Measurements from ENCODE around the gene NTMT1. TPM values are rescaled to one million over a fixed set of nuclear protein-coding genes. Genes with fewer than 3 reads are reported as not detected.

The NTMT1 gene
- total RNA-seq, 1 experiment from 2014 or later: 107 TPM

DNA sequence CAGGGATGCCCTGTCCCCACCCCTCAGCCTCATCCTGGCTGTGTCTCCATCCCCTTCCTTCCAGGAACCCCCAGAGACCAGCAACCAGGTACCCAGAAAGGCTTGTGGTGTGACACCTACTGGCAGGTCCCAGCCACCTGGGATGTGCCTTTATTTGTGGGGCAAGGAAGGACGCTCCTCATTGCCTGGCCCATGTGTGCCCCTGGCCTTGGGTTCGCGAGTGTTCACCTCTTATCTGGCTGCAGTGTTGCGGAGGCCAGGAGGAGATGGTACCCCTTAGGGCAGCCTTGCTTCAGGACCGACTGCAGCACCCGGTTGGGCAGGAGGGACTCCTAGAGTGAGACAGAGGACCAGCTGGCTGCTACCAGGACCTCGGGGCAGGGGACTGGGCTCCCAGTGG lies 13.8 kb upstream of the NTMT1 start:
- in situ Hi-C loops (cut with HindIII; ENCODE audit: low sequenced_read_pairs): no loop called here
- DNase-seq (ENCODE audit: low spot score): no peak

DNA sequence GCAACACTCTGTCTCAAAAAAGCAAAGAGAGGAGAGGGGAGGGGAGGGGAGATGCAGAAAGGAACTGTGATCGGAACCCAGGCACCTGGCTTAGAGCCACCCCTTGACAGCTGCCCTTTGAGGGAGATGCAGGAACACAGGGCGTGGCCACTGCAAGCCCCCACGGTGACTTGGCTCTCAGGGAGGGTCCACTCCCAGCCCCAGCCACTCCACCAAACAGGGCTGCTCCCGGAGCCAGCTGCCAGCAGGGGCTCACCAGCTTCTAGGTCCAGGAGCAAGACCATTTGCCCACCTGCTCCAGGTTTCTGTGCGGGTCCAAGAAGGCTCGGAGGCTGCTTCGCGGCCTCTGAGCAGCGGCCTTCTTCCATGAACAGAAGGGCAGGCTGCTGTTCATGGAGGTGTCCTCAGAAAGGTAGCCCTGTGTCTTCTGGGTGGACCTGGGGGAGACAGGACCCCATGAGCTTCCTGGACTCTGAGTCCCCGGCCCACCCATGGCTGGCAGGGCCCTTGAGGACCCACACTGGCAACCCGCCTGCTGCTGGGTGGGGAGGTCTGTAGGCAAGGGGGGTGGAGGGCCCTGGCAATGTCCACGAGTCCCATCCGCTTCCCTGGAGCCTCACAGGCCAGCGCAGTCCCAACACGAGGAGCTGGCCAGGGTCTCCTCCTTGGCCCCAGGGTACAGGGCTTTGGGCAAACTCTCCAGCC lies 13.0 kb upstream of the NTMT1 start:
- peak; percentile 69 for DNase-seq (ENCODE audit: low spot score)
- in situ Hi-C loops (cut with HindIII; ENCODE audit: low sequenced_read_pairs): no loop called here

DNA sequence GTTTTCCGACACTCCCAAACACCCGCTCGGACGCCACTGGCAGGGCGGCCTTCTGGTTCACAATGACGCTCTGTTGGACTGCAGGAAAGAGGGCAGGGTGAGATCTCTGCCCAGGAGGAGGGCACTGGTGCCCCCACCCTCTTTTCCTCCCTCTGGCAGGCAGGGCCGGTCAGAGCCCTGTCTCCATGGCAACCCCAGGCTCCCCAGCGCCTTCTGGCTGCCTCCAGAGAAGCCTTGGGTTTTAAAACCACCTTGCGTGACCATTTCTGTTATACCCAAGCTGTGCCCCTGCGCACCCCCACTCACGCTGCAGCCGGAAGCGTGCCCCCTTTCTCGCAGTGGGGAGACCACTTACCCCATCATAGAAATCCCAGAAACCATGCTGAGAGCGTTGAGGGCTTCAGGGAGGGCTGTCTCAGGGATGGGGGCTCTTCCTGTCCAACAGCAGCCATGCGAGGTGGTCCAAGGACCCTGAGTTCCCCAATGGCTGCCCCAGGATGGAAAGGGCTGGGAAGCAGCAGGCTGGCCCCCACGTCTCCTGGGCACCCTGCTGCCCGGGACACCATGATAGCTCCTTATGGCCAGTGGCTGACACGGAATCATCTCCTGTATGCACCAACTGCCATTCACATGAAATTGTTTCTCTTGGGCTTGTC lies 12.3 kb upstream of the NTMT1 start:
- in situ Hi-C loops (cut with HindIII; ENCODE audit: low sequenced_read_pairs): no loop called here
- peak; percentile 97 for DNase-seq (ENCODE audit: low spot score)

DNA sequence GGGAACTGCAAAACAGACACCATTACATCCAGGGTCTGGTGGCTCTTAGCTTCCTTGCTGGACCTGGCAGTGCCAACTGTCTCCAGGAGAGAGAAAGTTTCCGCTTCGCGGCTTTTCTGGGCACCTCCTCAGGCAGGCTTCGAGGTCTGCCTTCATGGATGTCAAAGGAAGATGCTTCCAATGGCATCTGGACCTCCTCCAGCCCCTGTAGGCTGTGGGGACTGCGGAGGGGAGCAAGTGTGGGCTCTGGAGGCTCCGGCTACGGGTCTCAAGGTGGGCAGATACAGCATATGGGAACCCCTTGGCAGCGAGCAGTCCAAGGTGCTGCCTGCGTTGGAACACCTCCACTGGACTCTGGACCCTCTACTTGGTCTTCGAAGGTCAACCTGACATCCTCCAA lies 11.0 kb upstream of the NTMT1 start:
- no peak for DNase-seq (ENCODE audit: low spot score)
- in situ Hi-C loops (cut with HindIII; ENCODE audit: low sequenced_read_pairs): no loop called here

DNA sequence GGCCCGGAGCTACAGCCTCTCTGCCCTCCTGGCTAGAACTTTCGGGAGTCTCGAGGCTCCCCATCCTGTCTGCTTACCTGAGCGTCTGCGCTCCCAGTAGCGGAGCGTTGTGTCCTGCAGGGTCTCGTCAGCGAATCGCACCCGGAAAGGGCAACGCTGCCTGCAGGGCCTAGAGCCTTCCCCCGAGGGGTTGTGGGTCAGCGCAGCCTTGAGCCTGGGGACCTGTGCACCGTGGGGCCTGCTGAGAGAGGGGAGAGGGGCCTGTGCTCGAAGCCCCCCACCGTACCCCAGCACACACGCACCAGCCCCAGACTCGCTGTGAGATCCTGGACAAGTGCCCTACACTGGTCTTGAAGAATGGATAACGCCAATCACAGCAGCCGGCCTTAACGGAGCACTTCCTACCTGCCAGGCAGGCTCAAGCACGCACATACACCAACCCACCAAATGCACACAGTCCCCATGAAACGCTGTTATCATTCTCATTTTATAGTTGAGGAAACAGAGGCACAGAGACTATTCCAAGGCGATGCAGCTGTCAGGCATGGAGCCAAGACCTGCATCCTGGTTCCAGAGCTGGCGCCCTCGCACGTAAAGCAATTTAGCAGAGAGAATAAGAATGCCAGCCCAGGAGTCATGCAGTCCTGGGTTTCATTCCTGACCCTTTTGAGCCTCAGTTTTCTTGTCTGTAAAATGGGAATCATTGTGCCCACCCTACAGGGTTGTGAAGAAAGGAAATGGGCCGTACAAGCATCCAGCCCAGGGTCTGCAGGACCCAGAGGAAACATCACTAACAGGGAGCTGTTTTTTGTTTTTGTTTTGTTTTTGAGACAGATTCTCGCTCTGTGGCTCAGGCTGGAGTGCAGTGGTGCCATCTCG lies 10.3 kb upstream of the NTMT1 start:
- in situ Hi-C loops (cut with HindIII; ENCODE audit: low sequenced_read_pairs): no loop called here
- no peak for DNase-seq (ENCODE audit: low spot score)

DNA sequence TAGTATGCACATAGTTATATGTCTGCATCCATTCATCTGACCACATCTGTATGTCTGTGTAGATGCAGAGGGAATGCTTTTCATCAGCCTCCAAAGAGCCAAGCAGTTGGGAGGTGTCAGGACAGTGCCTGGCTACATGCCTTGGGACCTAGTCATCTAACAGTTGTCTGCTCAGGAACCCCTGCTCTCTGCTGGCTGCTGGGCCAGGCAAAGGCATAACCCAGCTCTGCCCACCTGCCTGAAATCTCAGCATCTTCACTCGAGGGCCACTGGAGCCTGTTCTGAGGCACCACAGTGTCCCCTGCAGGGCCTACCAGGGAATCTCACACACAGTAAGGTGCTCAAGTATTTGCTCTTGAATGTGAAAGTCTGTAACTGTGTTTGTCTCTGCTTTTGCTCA lies 8.8 kb upstream of the NTMT1 start:
- no peak for DNase-seq (ENCODE audit: low spot score)
- in situ Hi-C loops (cut with HindIII; ENCODE audit: low sequenced_read_pairs): no loop called here

DNA sequence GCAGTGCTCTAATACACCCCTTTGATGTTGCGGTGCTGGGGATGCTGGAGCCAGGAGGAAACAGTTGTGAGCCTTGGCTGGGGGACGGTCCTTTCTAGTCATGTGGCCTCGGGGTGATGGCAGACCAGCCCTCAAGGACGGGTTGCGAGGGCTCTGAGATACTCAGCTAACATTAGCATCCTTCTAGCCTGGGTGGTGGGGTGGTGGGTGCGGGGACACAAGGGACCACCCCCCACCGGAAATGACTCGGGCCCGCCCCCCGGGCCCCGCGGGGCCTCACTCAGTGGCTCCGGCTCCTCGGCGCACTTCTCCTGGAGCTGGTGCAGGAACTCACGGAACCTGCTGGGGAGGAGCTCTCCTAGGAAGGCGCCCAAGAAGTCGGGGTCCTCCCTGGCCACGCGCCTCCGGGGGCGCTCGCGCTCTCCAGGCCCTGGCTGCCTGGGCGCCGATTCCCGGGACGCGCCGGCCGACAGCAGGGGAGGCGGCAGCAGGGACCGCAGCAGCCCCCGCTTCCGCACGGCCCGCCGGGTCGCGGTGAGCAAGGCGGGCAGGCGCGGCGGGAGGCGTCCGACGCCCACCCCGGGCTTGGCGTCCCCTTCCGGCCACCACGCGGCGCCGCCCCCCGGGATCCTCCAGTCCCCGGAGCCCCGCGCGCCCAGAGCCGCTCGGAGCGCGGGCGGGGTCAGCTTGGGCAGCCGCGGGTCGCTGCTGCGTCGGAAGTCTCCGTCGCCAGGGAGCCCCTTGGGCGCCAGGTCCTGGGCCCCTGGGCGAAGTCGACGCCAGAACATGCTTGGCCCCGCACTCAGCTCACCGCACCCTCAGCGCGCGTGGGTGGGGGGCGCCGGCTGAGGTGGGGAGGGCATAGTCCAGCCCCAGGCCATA lies 5.9 kb upstream of the NTMT1 start:
- in situ Hi-C loops (cut with HindIII; ENCODE audit: low sequenced_read_pairs): loop anchor here (10.0 kb wide), 1 partner anchor 485 kb away; no protein-coding TSS in a partner anchor

DNA sequence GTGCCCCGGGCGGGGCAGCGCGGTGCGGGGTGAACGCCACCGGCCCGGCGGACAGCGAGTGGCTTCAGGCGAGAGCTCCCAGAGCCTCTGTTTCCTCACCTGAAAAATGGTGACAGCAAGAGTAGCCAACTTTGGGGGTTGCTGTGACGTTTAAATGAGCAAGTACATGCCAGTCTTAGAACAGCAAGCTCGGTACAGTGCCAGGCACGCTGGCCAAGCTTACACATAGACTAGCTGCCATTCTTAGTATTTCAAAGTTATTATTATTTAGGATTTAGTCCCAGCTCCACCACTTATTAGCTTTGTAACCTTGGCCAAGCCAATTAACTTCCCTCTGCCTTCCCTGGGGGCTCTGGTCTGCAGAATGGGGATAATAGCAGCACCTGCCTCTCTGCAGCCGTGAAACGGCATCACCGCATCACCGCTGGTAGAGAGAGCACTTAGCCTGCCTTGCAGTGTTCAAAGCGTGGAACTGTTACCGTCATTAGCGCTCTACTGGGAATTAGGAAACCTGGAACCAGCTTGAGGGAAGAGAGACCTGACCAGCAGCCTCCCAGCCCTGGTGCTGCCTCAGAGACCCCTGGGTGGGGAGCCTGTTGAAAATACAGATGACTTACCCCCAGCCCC lies 5.2 kb upstream of the NTMT1 start, which contains the start of gene C9orf50:
C9orf50 (minus strand) TSS at position 433 of the 627 bp plus-strand sequence. CDS start 527 bp downstream, outside the sequence.
- in situ Hi-C loops (cut with HindIII; ENCODE audit: low sequenced_read_pairs): loop anchor here (10.0 kb wide), 1 partner anchor 486 kb away; no protein-coding TSS in a partner anchor
- DNase-seq (ENCODE audit: low spot score): no peak

More for the DNA sequence above, 5.9 kb upstream of the NTMT1 start:
- DNase-seq (ENCODE audit: low spot score): no peak

DNA sequence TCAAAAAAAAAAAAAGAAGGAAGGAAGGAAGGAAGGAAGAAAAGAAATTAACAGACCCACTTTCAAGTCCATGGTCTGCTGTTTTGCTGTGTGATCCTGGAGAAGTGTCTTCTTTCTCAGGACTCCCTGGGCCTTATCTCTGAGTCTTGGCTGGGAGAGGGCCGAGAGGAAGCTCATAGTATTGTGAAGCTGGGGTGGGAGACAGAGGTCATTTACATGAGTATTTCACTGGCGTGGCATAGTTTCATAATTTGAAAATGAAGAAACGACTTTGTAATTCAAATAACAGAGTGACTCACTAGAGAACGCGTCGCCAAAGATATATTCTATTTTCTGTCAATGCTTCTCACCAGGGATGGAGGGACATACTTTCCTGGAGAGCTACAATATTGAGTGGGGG lies 2.6 kb upstream of the NTMT1 start:
- in situ Hi-C loops (cut with HindIII; ENCODE audit: low sequenced_read_pairs): loop anchor here (10.0 kb wide), 1 partner anchor 489 kb away; no protein-coding TSS in a partner anchor
- no peak for DNase-seq (ENCODE audit: low spot score)

DNA sequence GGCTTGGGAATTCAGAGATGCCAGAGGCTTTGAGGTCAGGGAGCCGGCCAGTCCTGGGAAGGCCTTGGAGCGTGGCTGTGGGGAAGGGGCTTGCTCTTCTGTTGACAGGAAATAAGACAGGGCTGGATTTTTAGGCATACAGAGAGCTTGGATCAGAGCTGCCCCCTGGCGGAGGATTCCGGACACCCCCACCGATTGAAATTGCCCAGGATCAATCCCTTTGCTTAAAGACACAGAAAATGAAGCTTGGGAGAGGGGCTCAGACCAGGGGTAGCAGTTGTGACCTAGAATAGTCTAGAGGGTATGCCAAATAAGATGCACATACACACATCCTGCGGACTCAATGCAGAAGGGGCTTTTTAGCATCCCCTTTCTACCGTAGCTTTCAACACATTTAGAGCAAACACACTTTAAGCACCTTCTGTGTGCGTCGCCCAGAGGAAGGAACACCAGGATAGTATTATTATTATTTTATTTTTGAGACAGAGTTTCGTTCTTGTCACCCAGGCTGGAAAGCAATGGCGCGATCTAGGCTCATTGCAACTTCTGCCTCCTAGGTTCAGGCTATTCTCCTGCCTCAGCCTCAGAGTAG lies 1.7 kb upstream of the NTMT1 start:
- DNase-seq (ENCODE audit: low spot score): no peak
- in situ Hi-C loops (cut with HindIII; ENCODE audit: low sequenced_read_pairs): loop anchor here (10.0 kb wide), 1 partner anchor 489 kb away; no protein-coding TSS in a partner anchor

DNA sequence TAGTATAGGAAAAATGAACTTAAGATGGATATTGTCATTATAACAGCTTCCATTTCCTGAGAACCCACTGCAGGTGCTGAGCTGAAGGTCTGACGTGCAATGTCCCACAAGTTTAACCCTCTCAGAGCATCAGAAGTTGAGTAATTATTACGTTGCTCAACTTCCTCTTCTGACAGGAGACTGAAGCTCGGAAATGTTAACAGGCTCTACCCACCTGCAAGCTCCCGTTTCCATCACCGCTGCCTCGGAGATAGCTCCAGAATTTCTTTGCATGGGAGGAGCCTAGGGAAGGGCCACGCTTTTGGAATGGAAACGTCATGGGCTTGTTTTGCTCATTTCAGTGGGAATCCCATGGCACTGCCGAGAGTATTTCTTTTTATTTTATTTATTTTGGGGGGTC lies 1.0 kb upstream of the NTMT1 start:
- DNase-seq (ENCODE audit: low spot score): no peak
- in situ Hi-C loops (cut with HindIII; ENCODE audit: low sequenced_read_pairs): loop anchor here (10.0 kb wide), 1 partner anchor 490 kb away; no protein-coding TSS in a partner anchor

DNA sequence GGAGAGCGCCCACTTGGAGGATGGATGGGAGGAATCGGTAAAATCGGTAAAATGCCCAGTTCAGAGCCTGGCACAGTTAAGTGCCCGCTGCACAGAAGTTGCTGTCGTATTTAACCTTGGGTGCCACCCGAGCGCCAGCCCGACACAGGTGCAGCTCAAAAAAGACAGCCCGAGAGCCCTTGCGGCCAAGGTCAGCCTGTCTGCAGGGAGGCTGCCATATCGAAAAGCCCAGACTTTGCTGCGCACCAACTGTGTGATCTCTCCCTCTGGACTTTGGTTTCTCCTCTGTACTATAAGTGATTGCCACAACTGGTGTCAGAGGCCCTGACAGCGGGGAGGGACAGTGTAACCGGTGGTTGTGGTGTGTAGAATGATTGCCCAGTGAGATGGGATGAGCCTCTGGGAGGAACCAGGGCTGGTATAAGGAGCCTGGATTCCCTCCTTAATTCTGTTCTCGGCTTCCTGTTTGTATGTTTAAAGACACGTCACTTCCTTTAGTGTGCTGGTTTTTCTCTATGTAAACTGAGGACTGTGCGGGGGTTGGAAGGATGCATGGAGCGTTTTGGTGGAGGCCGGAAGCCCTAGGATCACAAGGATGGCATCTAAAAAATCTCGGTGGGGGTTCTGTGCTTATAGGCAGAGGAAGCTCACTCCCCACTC lies 792 bp downstream of the NTMT1 start:
- in situ Hi-C loops (cut with HindIII; ENCODE audit: low sequenced_read_pairs): loop anchor here (10.0 kb wide), 1 partner anchor 492 kb away; no protein-coding TSS in a partner anchor
- DNase-seq (ENCODE audit: low spot score): no peak

DNA sequence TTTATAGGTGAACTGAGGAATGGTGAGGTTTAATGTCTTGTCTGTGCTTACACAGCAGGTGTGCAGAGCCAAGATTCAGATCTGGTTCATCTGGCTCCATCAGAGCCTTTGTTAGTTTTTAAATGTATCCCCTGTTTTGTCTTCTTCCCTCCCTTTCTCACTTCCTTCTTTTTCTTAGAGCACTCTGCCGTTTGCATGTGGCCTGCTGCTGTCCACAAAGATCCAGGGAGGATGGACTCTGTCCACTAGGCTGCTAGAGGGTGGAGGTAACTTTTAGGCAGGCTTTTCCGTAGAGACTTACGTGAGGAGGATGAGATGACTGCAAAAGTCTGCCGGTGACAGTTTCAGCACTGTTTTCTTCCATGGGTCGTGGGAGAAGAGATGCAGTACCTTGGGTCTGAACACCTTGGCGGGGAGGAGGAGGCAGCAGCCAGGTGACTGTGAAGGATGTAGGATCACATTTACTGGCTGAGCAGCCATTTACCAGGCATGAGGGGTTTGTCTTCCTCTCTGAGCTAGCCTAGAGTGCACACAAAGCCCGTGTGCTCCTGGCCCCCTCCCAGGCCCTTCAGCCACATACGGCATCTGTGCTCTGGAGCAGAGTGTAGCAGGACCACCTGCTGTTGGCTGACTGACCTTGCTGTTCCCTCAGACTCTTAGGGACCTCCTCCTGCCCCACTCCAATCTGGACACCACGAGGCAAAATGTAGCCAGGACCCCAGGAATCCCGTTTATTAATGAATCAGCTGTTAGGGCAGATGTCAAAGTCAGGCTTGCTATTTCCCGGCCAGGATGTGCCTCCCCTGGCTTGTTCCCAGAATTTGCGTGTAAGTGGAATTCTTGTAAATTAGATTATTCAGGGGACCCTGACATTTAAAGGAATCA lies 1.8 kb downstream of the NTMT1 start:
- in situ Hi-C loops (cut with HindIII; ENCODE audit: low sequenced_read_pairs): loop anchor here (10.0 kb wide), 1 partner anchor 493 kb away; no protein-coding TSS in a partner anchor
- DNase-seq (ENCODE audit: low spot score): no peak

DNA sequence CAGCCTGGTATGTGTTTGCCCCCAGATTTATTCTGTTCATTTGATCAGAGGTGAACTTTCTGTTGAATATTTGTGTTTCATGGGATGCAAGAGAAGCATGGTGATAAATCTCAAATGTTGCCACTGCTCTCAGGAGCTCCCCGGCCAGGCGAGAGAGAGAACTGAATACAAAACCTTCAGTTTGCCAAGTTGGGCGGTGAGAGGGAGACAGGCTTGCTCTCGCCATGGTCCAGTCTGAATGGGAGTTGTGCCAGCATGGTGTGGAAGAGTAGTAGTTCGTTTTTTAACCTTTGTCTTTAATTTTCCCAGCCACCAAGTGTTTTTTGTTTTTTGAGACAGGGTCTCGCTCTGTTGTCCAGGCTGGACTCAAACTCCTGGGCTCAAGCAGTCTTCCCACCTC lies 2.7 kb downstream of the NTMT1 start:
- DNase-seq (ENCODE audit: low spot score): no peak
- in situ Hi-C loops (cut with HindIII; ENCODE audit: low sequenced_read_pairs): loop anchor here (10.0 kb wide), 1 partner anchor 494 kb away; no protein-coding TSS in a partner anchor

DNA sequence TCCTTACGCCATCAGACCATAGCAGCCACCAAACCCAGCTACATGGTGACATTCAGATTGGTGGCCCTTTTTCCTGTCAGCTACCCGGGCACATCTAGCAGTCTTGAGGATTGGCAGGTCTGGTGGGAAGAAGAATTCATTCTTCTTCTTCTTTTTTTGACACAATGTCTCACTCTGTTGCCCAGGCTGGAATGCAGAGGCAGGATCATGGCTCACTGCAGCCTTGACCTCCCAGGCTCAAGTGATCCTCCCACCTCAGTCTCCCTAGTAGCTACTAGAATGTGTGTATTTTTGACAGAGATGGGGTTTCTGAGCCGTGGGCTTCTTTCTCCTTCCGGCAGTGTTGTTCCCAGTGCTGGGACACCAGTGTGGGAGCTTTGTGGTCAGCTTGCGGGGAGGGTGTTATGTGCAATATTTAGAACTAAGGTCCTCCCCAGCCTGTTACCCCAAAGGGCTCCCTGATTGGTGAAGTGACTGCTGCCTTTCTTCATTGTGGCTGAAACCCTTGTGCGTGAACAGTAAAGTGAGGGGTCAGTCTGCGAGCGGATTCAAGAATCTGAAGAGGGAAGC lies 3.4 kb downstream of the NTMT1 start:
- no peak for DNase-seq (ENCODE audit: low spot score)
- in situ Hi-C loops (cut with HindIII; ENCODE audit: low sequenced_read_pairs): loop anchor here (10.0 kb wide), 1 partner anchor 495 kb away; no protein-coding TSS in a partner anchor
